ENCODE measurements around the gene ZEB1.

GRCh38 chr10:31366703-31367102, 47.7 kb downstream of the ZEB1 start:
- TF ChIP-seq FOS (IDR thresholded peaks at IDR 0.05; ENCODE audit: low read depth, low read length) (no peak), CTCF (conservative IDR thresholded peaks at IDR 0.05; ENCODE audit: low read depth, low read length) (no peak)
